ENCODE measurements around the gene CACNA1H.

- TF ChIP-seq CTCF (IDR thresholded peaks at IDR 0.05; ENCODE audit: low read depth, low read length), result no peak
- no peak for TF ChIP-seq MYC (IDR thresholded peaks at IDR 0.05; ENCODE audit: low read depth, low read length)
- no peak for TF ChIP-seq POLR2A (IDR thresholded peaks at IDR 0.05; ENCODE audit: extremely low read depth, insufficient read length)
Observed at GRCh38 chr16:1259760-1260068, 106.8 kb downstream of the CACNA1H start.
